ENCODE measurements around the gene BSG.
"Not testable (repeated sequence)": the region's sequence is repeated elsewhere in the genome, so short reads cannot be mapped to it uniquely, and the experiment has no call there.

Gene BSG

GRCh38 chr19:605061-605971 lies 32.9 kb downstream of the BSG start:
- DNase-seq = not testable (repeated sequence)

GRCh38 chr19:607301-608154 lies 35.1 kb downstream of the BSG start:
- DNase-seq = no peak

GRCh38 chr19:608155-609003 lies 36.0 kb downstream of the BSG start:
- DNase-seq = no peak

- DNase-seq = no peak
These were observed 36.6 kb downstream of the BSG start for GRCh38 chr19:609004-609346.

GRCh38 chr19:610071-610800 lies 37.8 kb downstream of the BSG start:
- no peak for DNase-seq

- no peak for DNase-seq
These were observed 38.5 kb downstream of the BSG start for GRCh38 chr19:610801-611480.

- no peak for DNase-seq
These were observed 39.1 kb downstream of the BSG start for GRCh38 chr19:611481-611868.

GRCh38 chr19:612941-613340 lies 40.5 kb downstream of the BSG start:
- DNase-seq = no peak

GRCh38 chr19:613732-614567 lies 41.6 kb downstream of the BSG start:
- no peak for DNase-seq

- no peak for DNase-seq
These were observed 43.2 kb downstream of the BSG start for GRCh38 chr19:615619-616018.

- no peak for DNase-seq
These were observed 43.8 kb downstream of the BSG start for GRCh38 chr19:616062-616700.

- DNase-seq = no peak
These were observed 44.5 kb downstream of the BSG start for GRCh38 chr19:616747-617526.

- no peak for DNase-seq
These were observed 45.3 kb downstream of the BSG start for GRCh38 chr19:617551-618246.

- DNase-seq = no peak
These were observed 45.8 kb downstream of the BSG start for GRCh38 chr19:618247-618619.

GRCh38 chr19:618674-619285 lies 46.4 kb downstream of the BSG start:
- no peak for DNase-seq

- DNase-seq = no peak
These were observed 47.0 kb downstream of the BSG start for GRCh38 chr19:619286-620002.

GRCh38 chr19:620166-620862 lies 47.9 kb downstream of the BSG start:
- DNase-seq = no peak

Data from NCI-H187 (cell line).